ENCODE data around the gene ENTR1. TPM values are rescaled to one million over a fixed set of nuclear protein-coding genes. Genes with fewer than 3 reads are reported as not detected.

The ENTR1 gene
- total and polyA plus RNA-seq, 4 donors = 25.5 to 48.4 (median 37.7) TPM

GRCh38 chr9:136432591-136432990, 22.2 kb upstream of the ENTR1 start:
- Histone ChIP-seq H3K9me3 (ENCODE audit: control insufficient read depth in 4 of 4, insufficient read depth in 3 of 4, low read length in 3 of 4) (no peaks in the 10 kb centered on the region), H3K9ac (ENCODE audit: insufficient read depth in 1 of 2, low read length in 2 of 2) (no peak overlapping the region), H3K4me1 (ENCODE audit: control insufficient read depth in 5 of 5, insufficient read depth in 5 of 5, low read length in 5 of 5) (peaks cover 2 to 8% (median 7%) of the 10 kb centered on the region in 5 donors), H3K27me3 (ENCODE audit: control insufficient read depth in 3 of 3, insufficient read depth in 3 of 3, low read length in 2 of 3) (no peaks in the 10 kb centered on the region), H3K27ac (ENCODE audit: low read depth in 1 of 2, low read length in 1 of 2) (no peak overlapping the region), H3K4me3 (no peak overlapping the region), H3K36me3 (ENCODE audit: control insufficient read depth in 4 of 4, insufficient read depth in 4 of 4, low read length in 4 of 4) (peaks cover 0 to 41% (median 8%) of the 10 kb centered on the region in 4 donors)
- DNase-seq (no peak), ATAC-seq (ENCODE audit: insufficient read depth, low FRiP score) (no peak)
- 90 to 95% methylated on average over 26 of the region's 26 CpGs for WGBS, 2 donors
- no peak for TF ChIP-seq CTCF (IDR thresholded peaks at IDR 0.05; ENCODE audit: control extremely low read depth, extremely low read depth)

DNA sequence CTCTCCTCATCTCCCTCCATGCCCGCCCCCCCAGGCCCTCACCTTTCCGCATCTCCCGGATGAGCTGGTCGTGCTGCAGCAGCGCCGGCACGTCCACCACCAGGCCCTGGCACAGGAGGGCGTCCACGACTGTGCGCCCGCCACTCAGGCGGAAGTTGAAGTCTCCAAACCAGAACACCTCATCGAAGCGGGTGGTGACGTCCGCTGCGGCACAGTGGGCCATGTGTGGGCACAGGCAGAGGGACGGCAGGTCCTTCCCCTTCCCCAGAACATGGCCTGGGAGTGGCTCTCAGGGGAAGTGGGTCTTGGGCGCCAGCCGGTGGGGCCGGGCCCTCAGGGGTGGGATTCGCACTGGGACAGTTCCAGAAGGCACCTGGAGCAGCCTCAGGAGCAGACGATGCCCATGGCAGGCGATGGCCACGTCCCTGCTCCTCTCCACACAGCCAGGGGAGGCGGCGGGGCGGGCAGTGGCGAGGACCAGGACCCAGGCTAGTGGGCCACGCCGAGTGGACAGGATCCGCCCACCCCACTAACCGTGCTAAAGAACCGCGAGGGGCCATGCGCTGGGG, 21.5 kb upstream of the ENTR1 start:
- Histone ChIP-seq H3K4me1 (ENCODE audit: control insufficient read depth in 5 of 5, insufficient read depth in 5 of 5, low read length in 5 of 5) (peaks cover 0 to 1% (median under 1%) of the 10 kb centered on the region in 5 donors), H3K9ac (ENCODE audit: insufficient read depth in 1 of 2, low read length in 2 of 2) (no peak overlapping the region)
- no peak for TF ChIP-seq CTCF (IDR thresholded peaks at IDR 0.05; ENCODE audit: control extremely low read depth, extremely low read depth)

GRCh38 chr9:136430588-136431234, 20.3 kb upstream of the ENTR1 start:
- Histone ChIP-seq H3K9me3 (ENCODE audit: control insufficient read depth in 4 of 4, insufficient read depth in 3 of 4, low read length in 3 of 4) (no peaks in the 10 kb centered on the region), H3K9ac (ENCODE audit: insufficient read depth in 1 of 2, low read length in 2 of 2) (no peak overlapping the region), H3K4me3 (no peak overlapping the region), H3K36me3 (ENCODE audit: control insufficient read depth in 4 of 4, insufficient read depth in 4 of 4, low read length in 4 of 4) (peaks cover 0 to 41% (median 4%) of the 10 kb centered on the region in 4 donors), H3K27me3 (ENCODE audit: control insufficient read depth in 3 of 3, insufficient read depth in 3 of 3, low read length in 2 of 3) (no peaks in the 10 kb centered on the region), H3K4me1 (ENCODE audit: control insufficient read depth in 5 of 5, insufficient read depth in 5 of 5, low read length in 5 of 5) (no peaks in the 10 kb centered on the region), H3K27ac (ENCODE audit: low read depth in 1 of 2, low read length in 1 of 2) (no peak overlapping the region)
- ATAC-seq (ENCODE audit: insufficient read depth, low FRiP score) (no peak), DNase-seq (no peak)
- no peak for TF ChIP-seq CTCF (IDR thresholded peaks at IDR 0.05; ENCODE audit: control extremely low read depth, extremely low read depth)
- 93 to 98% methylated on average over 28 of the region's 29 CpGs for WGBS, 2 donors

More for the DNA sequence above, 21.5 kb upstream of the ENTR1 start:
- Histone ChIP-seq H3K27ac (ENCODE audit: low read depth in 1 of 2, low read length in 1 of 2) (no peak overlapping the region), H3K4me3 (no peak overlapping the region), H3K36me3 (ENCODE audit: control insufficient read depth in 4 of 4, insufficient read depth in 4 of 4, low read length in 4 of 4) (peaks cover 0 to 41% (median 4%) of the 10 kb centered on the region in 4 donors), H3K9me3 (ENCODE audit: control insufficient read depth in 4 of 4, insufficient read depth in 3 of 4, low read length in 3 of 4) (no peaks in the 10 kb centered on the region), H3K27me3 (ENCODE audit: control insufficient read depth in 3 of 3, insufficient read depth in 3 of 3, low read length in 2 of 3) (no peaks in the 10 kb centered on the region)
- WGBS, 2 donors = 94 to 95% methylated on average over 32 to 36 of the region's 36 CpGs
- DNase-seq = no peak
- ATAC-seq (ENCODE audit: insufficient read depth, low FRiP score) = no peak

Measured in lung (tissue), 12 donors.